ENCODE measurements around the gene CBARP.

- TF ChIP-seq CTCF (IDR thresholded peaks at IDR 0.05), result no peak
- no peak for TF ChIP-seq POLR2A (IDR thresholded peaks at IDR 0.05)
These were observed 12.2 kb upstream of the CBARP start for GRCh38 chr19:1249990-1250436.

Data from right lobe of liver (tissue), 4 donors.